Left colon (tissue), 2 donors: ENCODE results near the gene CRYBG3. TPM values are rescaled to one million over a fixed set of nuclear protein-coding genes. Genes with fewer than 3 reads are reported as not detected.

ENCODE experiments used
- ATAC-seq: fragments of 200-7000 bp; cut with Tn5 transposase; one replicate; pipeline ENCODE4 v1.9.1; 2020; ENCODE audit warnings: mild to moderate bottlenecking, moderate library complexity
- DNase-seq, 2 donors: peaks; one replicate each; pipeline ENCODE4 v3.0.0-alpha.2; 2020
- intact Hi-C, 2 donors: fragments of 100-400 bp; cut with DNase I in 1 of 2; cut with micrococcal nuclease in 1 of 2; formaldehyde crosslinking; loops; one replicate each; pipeline versions ENCODE4 v1.11.2 to v1.14.0; 2022; cut with DNase I, micrococcal nuclease
- total RNA-seq, 2 donors: library from RNA; stranded (reverse); fragmentation: NEBNext Ultra II Directional; extraction: Animal tissue kit (Norgen Biotek cat#: 25700); gene quantifications; one replicate each; pipeline ENCODE4 v1.2.1, GENCODE V29; 2021
- donor health status: DM: no; HTN: no; CAD: no.
- donor health status: DM: yes; HTN: yes; CAD: no.

Gene CRYBG3
- total RNA-seq, 2 donors from 2014 or later: 17.1 to 22.6 TPM

DNA sequence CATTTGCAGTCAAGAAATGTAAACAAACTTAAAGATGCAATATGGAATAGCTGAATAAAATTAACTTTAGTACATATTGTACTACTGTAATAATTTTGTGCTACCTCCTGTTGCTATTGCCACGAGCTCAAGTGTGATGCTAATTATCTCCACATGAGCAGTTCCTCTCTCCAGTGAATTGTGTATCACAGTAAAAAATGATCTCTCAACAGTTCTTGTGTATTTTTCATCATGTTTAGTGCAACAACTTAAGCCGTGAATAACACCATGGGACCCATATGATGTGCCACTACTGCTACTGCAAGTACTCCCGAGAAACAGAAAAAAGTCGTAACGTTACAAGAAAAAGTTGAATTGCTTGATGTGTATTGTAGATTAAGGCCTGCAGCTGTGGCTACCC lies 138.1 kb downstream of the CRYBG3 start:
- DNase-seq (no peak), ATAC-seq (no peak)
- intact Hi-C loops: no loop called here

DNA sequence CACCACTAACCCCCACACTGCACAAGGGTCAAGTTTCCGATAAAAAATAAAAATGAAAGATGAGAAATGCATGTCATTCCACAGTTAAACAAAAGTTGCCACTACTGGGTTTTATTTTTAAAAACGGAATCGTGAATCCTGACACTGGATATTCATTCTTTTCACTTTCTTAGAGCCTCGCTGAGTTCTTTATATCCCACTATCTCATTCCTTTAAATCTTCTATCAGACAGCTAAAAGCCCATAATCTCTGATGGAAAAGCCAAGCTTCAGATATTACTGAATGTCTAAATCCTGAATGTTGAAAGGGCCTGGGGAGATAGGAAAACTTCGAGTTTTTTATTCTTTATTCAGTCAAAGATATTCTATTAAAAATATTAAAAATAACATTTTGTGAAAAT lies 138.7 kb downstream of the CRYBG3 start:
- DNase-seq (no peak), ATAC-seq (no peak)
- intact Hi-C loops: no loop called here

DNA sequence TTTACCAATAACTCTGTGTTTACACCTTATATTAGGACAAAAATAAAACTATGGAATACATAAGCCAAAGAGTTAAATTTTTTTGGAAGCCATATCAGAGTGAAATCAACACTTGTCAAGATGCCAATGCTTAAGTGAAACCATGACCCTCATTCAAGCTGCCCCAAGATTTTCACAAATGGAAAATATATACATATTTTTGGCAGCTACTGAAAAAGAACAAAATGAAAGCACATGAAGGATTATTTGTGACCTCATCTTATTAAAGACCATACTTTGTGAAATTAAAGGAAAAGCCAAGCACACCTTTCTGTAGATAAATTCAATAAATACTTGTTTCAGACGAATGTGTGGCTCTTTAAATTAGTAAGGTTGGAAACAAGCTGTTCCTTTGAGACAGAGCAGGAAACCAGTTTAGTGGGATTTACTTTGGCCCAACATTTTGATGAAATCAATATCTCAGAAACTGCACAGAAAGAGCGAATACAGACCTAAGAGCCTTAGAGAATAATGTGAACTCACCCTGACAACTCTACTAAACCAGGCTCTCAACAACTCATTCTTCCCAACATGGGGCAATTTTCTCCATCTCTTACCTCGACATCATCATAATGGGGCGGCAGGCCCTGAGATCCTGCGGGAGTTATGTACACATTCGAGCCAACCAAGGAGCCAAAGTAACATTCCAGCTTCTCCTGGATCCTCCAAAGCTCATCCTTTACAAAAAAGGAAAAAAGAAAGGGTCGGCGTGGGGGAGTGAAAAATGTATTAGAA lies 139.4 kb downstream of the CRYBG3 start:
- ATAC-seq: no peak
- intact Hi-C loops: no loop called here
- DNase-seq: no peak

DNA sequence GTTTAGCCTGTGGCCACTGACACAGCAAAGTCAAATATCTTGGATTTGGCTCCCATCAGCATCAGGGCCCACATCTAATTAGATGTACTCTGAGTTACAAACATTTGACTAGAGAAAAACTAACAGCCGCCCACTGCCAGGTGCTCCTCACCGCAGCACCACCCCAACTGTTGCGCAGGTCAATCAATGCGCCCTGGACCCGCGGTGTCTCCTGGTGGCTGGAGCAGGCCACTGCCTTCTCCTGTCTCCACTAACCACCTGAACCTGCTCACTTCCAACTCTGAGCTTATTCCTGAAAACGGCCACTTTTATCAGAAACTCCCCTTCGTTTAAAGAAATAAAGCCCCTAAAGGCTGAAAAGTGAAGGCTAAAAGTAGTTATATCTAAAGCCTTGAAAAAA lies 146.2 kb downstream of the CRYBG3 start:
- intact Hi-C loops: no loop called here
- ATAC-seq: no peak
- DNase-seq: no peak

DNA sequence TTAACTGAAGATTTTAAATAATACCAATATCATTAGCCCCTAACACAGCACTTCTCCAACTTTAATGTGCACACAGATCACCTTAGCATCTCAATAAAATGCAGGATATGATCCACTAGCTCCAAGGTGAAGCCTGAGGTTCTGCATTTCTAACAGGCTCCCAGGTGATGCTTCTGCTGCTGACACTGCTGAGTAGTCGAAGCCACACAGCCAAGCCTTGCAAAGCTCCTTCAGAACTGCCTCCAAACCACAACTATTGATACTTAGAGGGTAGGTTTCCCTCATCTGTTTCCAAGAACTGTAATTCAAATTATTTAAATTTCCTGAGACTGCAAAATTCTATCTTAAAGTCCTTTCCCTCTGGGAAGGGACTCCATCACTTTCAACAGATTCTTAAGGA lies 146.6 kb downstream of the CRYBG3 start:
- intact Hi-C loops: no loop called here
- DNase-seq (no peak), ATAC-seq (no peak)

DNA sequence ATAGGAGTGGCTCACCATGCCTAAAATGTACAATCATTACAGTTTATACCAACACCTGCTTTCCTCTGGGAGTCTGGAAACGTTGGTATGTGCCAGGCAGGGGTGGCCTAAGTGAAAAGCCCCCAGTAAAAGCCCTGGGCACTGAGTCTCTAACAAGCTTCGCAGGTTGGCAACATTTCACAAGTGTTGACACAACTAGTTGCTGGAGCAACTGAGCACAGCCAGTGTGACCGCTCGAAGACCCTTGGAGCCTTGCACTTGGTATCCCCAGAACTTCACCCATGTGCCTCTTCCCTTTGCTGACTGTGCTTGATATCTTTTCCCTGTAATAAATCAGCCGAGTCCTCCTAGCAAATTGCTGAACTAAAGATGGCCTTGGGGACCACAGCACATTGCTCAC lies 147.7 kb downstream of the CRYBG3 start:
- intact Hi-C loops: no loop called here
- ATAC-seq (no peak), DNase-seq (no peak)

DNA sequence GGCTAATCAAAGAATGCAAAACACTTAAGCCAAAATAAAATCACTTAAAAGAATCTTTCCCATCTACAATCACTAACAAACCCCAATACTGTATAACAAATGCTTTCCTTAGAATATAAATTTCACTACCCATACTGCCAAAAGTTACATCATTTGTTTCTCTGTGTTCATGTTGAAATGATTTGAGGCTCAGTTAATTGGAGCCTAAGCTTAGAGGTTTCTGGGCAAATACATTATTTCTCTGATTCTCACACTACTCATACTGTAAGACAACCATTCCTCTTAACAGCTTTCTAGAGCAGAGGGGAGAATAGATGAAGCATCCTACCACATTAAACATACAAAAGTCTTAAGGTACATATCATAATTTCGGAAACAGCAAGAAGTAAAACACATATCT lies 148.3 kb downstream of the CRYBG3 start:
- intact Hi-C loops: no loop called here
- ATAC-seq (no peak), DNase-seq (no peak)

DNA sequence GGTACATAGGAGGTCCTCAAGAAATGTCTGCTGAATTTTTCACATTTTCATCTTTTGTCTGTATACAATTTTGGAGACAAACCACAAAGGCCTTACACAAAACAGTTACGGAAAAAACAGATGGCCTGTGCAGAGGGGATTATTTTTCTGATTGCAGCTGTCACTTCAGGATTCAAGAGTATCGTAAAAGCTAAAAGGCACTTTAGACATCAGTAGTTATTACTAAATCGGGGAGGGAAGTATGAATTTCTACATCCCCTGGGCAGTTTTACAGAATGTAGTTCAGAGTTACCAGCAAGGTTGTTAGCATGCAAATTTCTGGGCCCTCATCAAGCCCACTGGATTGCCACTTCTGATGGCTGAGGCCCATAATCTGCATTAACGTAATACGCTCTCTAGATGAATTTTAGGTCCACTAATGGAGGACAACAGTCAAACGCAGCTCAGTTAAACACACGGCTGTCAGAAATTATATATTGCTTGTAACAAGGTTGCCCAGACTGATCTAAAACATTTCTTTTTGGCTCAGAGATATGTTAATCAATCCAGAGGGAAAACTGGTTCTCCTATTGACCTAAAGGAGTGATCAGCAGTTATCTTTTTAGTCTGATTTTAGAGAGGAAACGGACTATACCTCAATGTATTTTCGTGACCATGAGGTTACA lies 149.3 kb downstream of the CRYBG3 start:
- ATAC-seq (no peak), DNase-seq (no peak)
- intact Hi-C loops: no loop called here

DNA sequence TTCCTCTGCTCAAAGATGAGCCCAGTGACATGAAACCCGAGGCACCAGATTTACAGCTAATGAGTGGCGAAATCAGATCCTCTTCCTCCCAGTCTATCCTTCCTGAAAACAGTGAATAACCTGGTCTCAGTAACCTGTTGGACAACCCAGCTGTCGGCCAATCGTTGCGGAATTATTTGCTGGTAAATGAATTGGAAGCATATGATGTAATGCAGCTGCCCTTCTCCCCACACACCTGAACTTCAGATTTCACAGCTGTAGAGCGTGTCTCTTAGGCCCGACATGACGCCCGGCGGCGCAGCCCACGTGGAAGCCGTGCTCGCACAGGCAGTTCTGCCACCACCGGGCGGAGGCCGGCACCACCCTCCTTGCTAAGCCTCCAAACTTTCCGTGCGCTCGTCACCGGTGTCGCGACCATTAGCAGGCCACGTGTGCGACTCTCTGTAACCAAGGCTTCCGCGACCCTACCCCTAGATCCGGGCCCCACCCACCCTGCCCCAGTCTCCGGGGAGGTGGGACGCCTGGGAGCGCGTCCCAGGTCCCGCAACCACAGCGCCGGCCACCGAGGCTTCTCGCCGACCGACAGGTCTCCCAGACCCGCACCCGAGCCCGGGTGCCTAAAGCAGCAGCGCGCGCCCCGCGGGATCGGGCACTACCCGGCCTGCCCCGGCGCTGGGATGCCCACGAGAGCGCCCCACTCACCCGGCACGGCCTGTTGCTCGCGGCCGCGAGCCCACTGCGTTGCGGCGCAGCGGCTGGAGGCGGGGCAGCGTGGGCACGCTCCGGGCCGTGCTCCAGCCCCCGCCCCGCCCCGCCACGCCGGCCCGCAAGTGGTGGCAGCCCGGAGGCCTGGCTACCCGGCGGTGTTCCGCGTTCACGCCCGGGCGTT lies 150.1 kb downstream of the CRYBG3 start, which contains the start of gene RIOX2:
Gene RIOX2, minus strand, starts transcription at position 753 of the 889 bp plus-strand sequence. CDS start 4,838 bp downstream, outside the sequence.
- peak; percentile 83 to 88 for DNase-seq
- ATAC-seq: peak; percentile 98
- intact Hi-C loops: no loop called here

DNA sequence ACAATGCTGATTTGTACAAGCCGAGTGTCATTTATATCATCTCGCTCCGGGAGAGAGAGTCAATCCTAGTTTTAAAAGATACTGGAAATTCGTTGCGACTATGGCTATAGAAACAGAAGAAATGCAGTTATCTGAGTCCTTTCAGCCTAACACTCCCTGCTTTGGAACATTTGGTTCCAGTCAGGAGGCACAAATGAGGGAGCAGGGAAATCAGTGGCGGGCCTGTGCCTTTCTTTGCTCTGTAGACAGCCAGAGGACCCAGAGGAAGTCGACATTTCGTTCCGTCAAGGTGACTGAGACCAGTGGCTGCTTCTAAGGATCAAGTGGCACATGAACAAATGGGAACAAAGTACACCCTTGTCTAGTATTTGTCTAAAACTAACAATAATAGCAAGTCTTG lies 151.2 kb downstream of the CRYBG3 start:
- ATAC-seq (no peak), DNase-seq (no peak)
- intact Hi-C loops: no loop called here

DNA sequence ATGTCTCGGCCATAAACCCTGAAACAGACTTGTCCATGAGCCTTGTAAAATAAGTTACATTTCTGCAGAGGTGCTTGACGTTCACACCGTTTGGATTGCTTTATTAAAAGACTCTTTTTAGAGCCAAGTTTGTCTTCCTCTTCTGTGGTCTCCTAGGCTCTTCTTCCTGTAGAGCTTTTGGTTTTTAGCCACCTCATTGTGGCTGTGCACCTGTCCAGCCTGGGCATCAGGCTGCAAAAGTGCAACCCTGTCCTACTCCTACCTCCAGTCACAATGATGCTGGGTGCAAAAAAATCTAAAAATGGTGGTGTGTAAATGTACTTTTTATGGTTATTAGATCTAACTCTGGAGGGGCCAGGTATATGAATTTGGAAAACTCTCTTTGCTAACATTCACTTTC lies 153.2 kb downstream of the CRYBG3 start:
- intact Hi-C loops: no loop called here
- DNase-seq: no peak
- no peak for ATAC-seq

DNA sequence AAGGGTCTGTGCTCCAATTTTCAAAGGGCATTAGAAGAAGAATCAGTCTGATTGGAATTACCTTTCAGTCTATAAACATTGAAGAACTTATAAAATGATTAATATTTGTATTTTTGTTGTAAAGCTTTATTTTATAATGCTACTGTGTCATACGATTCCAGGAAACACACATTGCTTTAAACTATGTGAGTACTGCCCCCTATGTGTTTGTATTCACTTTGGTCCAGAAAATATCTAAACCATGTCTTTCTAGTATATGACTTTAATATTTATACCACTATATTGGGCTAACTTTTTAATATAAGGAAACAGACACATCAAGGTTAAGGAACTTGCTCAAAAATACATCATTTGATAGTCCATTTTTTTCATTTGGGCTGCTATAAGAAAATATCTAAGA lies 153.7 kb downstream of the CRYBG3 start:
- ATAC-seq: no peak

DNA sequence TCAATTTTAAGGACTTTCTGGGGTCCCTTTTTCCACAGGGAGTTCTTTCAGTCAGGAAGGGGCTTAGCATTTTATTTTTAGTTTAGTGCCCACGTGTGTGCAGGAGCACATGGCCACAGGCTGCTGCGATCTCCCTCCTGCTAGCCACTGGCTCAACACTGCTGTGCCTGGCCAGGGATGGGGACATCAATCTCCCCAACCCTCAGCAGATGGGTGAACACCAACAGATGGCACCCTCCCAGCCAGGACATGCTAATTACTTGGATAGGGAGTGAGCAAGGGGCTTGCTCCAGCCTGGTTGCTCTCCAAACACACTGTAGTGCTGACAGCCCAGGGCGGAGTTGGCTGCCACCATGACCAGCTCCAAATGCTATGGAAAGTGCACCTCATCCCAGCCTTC lies 157.8 kb downstream of the CRYBG3 start:
- ATAC-seq: no peak
- no peak for DNase-seq
- intact Hi-C loops: no loop called here

More for the DNA sequence above, 153.7 kb downstream of the CRYBG3 start:
- DNase-seq: no peak
- intact Hi-C loops: no loop called here

DNA sequence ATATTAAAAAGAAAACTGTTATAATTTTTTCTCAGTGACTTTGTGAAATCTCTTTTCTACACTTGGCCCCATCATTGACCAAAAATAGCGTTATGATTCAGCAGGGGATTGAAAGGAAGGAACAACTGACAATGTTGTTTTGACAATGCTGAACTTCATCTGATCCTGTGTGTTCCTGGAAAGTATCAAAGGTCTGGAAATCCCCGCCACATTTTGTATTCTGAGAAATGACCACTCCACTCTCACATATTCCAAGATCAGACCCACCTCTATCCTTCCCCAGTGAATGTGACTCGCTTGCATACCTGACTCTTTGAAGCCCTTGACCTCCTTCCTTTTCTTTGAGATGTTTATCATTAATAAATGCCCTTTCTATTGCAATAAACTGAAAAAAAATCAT lies 160.1 kb downstream of the CRYBG3 start:
- DNase-seq (no peak), ATAC-seq (no peak)
- intact Hi-C loops: no loop called here

DNA sequence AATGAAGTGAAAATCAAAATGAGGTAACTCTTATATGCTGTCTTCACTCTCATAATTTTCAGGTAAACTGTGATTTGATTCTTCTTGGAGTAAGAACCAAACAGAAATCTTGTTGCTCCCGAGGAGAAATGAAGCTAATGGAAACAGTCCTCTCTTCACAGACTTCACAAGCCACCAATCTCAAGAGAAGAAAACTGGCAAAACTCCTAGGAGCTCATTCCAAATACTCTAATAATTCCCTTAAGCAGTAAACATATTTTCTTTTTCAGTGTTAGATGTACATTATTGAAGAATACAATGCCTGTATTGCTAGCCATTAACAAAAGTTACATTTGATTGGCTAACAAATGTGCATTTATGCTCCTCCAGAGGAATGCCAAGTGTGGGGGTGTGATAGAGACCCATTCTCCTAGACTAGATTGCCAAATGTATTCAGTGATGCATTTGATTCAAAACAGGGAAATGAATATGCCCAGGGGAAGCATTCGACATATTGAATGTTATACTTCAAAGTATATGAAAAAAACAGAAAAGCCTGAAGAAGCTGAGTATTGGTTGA lies 162.2 kb downstream of the CRYBG3 start:
- no peak for DNase-seq
- ATAC-seq: no peak
- intact Hi-C loops: no loop called here

DNA sequence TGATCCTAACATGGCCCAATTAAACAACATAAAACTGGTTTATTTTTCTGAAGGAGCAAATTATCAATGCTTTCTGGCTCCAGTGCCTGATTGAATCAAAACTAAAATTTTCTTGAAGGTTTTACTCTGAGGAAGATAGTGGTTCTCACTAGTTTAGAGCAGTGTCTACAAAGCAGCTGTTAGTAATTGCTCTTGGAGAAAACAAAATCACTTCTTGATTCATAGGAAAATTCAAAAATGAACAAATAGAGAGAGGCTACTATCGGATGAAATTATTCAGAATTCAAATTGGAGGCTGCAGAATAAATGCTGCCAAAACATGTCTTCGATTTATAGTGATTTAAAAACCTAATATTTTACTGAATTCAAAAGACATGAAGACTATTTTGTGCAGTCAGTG lies 165.5 kb downstream of the CRYBG3 start:
- intact Hi-C loops: no loop called here
- ATAC-seq (no peak), DNase-seq (no peak)

DNA sequence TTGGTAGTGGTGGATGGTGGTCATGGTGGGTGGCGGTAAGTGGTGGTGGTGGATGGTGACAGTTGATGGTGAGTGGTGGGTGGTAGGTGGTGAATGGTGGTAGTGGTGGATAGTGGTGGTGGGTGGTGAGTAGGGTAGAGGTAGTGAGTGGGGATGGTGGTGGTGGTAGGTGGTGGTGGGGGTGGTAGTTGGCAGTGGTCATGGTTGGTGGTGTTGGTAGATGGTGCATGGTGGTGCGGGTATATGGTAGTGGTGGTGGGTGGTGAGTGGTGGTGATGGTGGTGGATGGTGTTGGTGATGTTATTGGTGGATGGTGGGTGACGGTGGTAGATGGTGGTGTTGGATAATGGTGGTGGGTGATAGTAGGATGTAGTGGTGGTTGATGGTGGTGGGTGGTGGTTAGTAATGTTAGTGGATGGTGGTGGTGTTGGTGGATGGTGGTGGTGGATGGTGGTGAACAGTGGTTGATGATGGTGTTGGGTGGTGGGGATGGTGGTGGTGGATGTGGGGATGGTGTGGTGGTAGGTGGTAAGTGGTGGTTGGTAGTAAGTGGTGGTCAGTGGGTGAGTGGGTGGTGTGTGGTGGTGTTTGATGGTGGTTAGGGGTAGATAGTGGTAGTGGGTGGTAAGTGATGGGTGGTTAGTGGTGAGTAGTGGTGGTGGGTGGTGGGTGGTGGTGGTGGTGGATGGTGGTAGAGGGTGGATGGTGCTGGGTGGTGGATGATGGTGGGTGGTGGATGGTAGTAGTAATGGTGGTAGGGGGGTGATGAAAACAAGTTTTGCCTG lies 167.2 kb downstream of the CRYBG3 start:
- no peak for ATAC-seq
- no peak for DNase-seq
- intact Hi-C loops: no loop called here

DNA sequence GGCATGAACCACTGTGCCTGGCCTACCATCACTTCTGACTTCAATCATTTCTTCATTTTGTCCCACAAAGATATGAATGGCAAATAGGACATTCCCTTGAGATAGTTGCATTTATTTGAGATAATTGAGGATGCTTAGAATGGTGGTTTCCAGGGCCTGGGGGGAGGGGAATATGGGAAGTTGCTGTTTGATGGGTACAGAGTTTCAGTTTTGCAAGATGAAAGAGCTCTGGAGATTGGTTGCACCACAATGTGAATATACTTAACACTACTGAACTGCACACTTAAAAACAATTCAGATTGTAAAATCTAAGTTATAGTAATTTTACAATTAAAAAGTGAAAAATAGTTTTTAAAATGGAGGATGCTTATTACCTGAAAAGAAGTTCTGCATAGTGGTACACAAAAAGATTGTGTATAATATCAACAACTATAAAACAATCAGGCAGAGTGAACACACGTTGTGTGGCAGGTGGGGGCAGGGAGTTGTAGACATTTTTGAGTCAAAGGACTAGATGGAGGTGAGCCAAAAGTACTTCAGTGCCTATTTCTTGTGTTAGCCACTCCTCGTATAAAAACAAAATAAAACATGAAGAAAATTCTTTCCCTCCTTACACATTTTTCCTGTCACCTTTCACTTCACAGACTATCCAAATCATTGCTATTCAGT lies 168.9 kb downstream of the CRYBG3 start:
- intact Hi-C loops: no loop called here
- ATAC-seq: no peak
- no peak for DNase-seq
